BE2C (cell line): ENCODE measurements around the gene MACF1.

Experiments used
- DNase-seq: peaks from one replicate; pipeline ENCODE4 v3.0.0-alpha.2; 2020
- H3K27me3 ChIP-seq: fragments of 250-450 bp; sonication (Bioruptor Pico); 2 replicates; pipeline ENCODE4 v1.5.1; 2020; ENCODE audit warnings: mild to moderate bottlenecking
- H3K36me3 ChIP-seq: fragments of 250-450 bp; sonication (Bioruptor Pico); 2 replicates; pipeline ENCODE4 v1.5.1; 2020; ENCODE audit warnings: mild to moderate bottlenecking
- H3K4me1 ChIP-seq: fragments of 250-450 bp; sonication (Bioruptor Pico); 2 replicates; pipeline ENCODE4 v1.5.1; 2020
- H3K4me3 ChIP-seq: 2 replicates; pipeline ENCODE4 v1.5.1; 2011; ENCODE audit warnings: low read depth, low read length
- H3K9me3 ChIP-seq: fragments of 250-450 bp; sonication (Bioruptor Pico); 2 replicates; pipeline ENCODE4 v1.5.1; 2020
- TF ChIP-seq, protein P1 (sequence below): IDR thresholded peaks from 2 replicates; pipeline ENCODE4 v1.5.1; 2012; ENCODE audit warnings: mild to moderate bottlenecking, low read depth, low read length

MACF1 gene

DNA sequence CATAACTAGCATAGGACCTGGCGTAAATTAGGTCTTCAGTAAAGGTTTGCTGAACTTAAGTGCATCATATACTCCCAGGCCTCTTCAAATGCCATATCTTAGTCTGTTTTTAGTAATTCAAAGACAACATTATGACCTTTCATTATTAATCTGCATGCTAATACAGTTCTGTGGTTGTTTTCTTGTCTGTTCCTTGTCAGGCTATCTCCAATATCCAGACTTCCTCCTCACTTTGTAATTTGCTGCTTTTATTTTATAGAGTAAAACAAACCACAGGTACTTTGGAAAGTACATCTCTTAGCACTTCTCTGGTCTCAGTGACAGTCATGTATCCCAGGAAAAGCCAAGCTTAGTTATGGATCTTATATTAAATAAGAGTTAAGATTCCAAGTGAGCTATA, 221.9 kb downstream of the MACF1 start:
- TF ChIP-seq, protein P1, sequence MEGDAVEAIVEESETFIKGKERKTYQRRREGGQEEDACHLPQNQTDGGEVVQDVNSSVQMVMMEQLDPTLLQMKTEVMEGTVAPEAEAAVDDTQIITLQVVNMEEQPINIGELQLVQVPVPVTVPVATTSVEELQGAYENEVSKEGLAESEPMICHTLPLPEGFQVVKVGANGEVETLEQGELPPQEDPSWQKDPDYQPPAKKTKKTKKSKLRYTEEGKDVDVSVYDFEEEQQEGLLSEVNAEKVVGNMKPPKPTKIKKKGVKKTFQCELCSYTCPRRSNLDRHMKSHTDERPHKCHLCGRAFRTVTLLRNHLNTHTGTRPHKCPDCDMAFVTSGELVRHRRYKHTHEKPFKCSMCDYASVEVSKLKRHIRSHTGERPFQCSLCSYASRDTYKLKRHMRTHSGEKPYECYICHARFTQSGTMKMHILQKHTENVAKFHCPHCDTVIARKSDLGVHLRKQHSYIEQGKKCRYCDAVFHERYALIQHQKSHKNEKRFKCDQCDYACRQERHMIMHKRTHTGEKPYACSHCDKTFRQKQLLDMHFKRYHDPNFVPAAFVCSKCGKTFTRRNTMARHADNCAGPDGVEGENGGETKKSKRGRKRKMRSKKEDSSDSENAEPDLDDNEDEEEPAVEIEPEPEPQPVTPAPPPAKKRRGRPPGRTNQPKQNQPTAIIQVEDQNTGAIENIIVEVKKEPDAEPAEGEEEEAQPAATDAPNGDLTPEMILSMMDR: no peak
- H3K27me3 ChIP-seq: no peaks in the 10 kb centered on the region
- DNase-seq: no peak
- H3K36me3 ChIP-seq: peaks cover 3% of the 10 kb centered on the region; the same call in 1 of the 2 replicates
- H3K4me3 ChIP-seq: no peak overlapping the region
- no peaks in the 10 kb centered on the region for H3K9me3 ChIP-seq
- no peaks in the 10 kb centered on the region for H3K4me1 ChIP-seq

DNA sequence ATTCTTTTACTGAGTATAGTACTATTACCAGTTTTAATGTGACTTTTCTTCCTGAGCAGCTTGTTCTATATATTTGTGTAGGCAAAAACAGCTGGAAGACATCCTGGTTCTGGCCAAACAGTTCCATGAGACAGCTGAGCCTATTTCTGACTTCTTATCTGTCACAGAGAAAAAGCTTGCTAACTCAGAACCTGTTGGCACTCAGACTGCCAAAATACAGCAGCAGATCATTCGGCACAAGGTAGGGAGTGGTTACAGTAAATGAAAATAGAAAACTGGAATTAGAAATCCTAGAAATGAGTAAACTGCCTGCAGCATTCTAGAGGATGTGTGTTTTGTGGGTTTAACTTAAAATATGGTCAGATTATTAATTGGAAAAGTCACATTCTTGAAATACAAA, 222.9 kb downstream of the MACF1 start:
- Histone ChIP-seq H3K4me1 (no peaks in the 10 kb centered on the region), H3K27me3 (no peaks in the 10 kb centered on the region), H3K36me3 (peaks cover 3% of the 10 kb centered on the region; the same call in 1 of the 2 replicates), H3K4me3 (no peak overlapping the region), H3K9me3 (no peaks in the 10 kb centered on the region)
- no peak for DNase-seq
- TF ChIP-seq, protein P1: no peak

DNA sequence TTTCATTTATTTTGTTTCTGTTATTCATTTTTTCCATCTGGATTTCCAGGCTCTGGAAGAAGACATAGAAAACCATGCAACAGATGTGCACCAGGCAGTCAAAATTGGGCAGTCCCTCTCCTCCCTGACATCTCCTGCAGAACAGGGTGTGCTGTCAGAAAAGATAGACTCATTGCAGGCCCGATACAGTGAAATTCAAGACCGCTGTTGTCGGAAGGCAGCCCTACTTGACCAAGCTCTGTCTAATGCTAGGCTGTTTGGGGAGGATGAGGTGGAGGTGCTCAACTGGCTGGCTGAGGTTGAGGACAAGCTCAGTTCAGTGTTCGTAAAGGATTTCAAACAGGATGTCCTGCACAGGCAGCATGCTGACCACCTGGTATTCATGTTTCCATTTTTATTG, 223.4 kb downstream of the MACF1 start:
- TF ChIP-seq, protein P1: no peak
- Histone ChIP-seq H3K4me3 (no peak overlapping the region), H3K36me3 (peaks cover 3% of the 10 kb centered on the region; the same call in 1 of the 2 replicates), H3K4me1 (no peaks in the 10 kb centered on the region), H3K9me3 (no peaks in the 10 kb centered on the region), H3K27me3 (no peaks in the 10 kb centered on the region)
- no peak for DNase-seq

DNA sequence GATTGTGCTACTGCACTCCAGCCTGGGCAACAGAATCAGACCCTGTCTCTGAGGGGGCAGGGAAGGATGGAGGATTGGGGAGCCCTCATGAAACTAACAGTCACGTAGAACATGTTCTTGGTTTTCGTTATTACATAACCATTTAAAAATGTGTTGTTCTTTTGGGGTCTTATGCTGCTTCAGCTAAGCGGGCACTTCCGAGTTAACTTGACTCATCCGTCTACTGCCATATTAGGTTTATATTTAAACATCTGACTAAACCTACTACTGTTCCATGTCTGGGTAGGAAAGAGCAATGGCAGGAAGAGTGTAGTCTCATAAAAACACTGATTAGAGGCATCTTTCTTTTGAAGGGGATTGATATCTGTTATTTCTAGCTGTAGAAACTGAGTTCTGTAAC, 227.4 kb downstream of the MACF1 start:
- Histone ChIP-seq H3K4me1 (no peaks in the 10 kb centered on the region), H3K9me3 (no peaks in the 10 kb centered on the region), H3K27me3 (no peaks in the 10 kb centered on the region), H3K36me3 (peaks cover 15% of the 10 kb centered on the region), H3K4me3 (no peak overlapping the region)
- DNase-seq: no peak
- TF ChIP-seq, protein P1: no peak

DNA sequence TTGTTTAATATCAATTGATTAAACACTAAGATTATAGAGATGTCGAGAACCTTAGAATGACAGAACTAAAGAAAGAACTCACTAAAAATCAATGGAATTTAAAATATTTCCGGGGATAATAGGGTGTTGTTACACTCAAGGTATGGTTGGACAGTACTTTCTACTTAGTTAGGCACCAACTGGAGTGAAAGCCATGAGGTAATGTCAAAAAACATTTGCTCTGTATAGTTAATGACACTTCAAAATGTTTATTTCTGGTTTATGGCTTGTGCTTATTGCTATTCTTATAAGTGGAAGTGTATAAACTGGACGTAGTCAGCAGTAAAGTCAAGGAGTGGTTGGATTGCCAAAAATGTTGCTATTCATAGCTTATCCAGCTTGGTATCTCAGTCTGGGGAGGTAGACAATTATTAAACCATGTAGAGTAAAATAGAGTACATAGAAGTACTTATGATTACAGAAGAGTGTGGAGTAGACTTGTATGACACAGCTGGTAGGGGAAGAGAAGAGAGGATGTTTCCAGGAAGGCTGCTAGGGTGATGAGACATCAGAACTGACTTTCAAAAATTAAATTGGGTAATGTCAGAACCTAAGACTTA, 230.4 kb downstream of the MACF1 start:
- no peaks in the 10 kb centered on the region for H3K9me3 ChIP-seq
- TF ChIP-seq, protein P1: no peak
- no peak for DNase-seq
- H3K4me1 ChIP-seq: no peaks in the 10 kb centered on the region
- no peaks in the 10 kb centered on the region for H3K27me3 ChIP-seq
- no peak overlapping the region for H3K4me3 ChIP-seq
- H3K36me3 ChIP-seq: peaks cover 13% of the 10 kb centered on the region

DNA sequence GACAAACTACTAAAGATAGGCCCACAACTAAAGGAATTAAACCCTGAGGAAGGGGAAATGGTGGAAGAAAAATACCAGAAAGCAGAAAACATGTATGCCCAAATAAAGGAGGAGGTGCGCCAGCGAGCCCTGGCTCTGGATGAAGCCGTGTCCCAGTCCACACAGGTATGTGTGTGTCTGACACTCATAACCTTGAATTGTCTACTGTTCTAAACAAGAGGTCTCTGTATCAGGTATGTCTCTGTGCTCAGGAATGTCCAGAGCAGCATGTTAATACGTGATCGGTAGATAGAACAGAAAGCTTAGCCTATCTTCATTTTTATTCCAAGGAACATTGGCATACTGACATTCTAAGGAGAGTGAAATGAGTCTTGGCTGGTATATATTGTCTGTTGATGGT, 231.1 kb downstream of the MACF1 start:
- no peaks in the 10 kb centered on the region for H3K9me3 ChIP-seq
- no peak for DNase-seq
- H3K4me1 ChIP-seq: no peaks in the 10 kb centered on the region
- H3K27me3 ChIP-seq: no peaks in the 10 kb centered on the region
- H3K36me3 ChIP-seq: peaks cover 13% of the 10 kb centered on the region
- H3K4me3 ChIP-seq: no peak overlapping the region
- TF ChIP-seq, protein P1: no peak
